Activated T-cell treated with anti-CD3 and anti-CD28 coated beads, Interleukin-2, amount 50 U/mL, for 1 hour (primary cell): ENCODE data around the gene KIAA0513.

Experiments
- DNase-seq: peaks from one replicate; pipeline ENCODE4 v3.0.0-alpha.2; 2020

Gene KIAA0513

DNA sequence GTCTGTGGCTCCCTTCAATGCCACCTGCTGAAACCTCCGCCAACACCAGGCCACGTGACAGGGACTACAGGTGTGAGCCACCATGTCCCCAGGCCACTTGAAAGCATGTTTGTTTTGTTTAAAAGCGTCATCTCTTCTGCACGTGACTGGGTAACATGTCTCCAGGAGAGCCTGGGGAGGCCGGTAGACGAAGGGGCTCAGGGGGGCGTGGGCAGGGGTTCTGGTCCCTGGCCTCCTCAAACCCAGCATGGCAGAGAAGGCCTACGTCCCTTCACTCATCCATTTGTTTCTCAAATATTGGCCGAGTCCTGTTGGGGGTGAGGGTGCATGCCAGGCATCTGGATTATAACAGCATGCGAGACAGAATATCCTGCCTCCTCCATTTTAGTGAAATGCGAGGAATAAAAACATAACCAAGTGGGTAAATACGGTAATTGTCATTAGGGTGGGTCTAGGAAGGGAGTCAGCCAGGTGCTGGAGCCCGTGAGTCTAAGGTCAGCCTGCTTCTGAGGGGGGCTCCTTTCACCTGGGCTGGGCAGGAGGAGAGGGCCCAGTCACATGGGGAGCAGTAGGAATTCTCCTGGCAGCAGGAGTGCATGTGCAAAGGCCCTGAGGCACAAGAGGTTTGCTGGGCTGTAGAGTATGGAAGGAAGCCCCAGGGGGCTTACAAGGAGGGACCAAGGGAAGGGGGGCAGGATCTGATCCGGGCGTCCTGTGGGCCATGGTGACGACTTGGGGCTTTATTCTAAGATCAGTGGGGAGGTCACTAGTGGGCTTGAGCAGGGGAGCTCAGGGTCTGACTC, 111.4 kb downstream of the KIAA0513 start:
- no peak for DNase-seq

DNA sequence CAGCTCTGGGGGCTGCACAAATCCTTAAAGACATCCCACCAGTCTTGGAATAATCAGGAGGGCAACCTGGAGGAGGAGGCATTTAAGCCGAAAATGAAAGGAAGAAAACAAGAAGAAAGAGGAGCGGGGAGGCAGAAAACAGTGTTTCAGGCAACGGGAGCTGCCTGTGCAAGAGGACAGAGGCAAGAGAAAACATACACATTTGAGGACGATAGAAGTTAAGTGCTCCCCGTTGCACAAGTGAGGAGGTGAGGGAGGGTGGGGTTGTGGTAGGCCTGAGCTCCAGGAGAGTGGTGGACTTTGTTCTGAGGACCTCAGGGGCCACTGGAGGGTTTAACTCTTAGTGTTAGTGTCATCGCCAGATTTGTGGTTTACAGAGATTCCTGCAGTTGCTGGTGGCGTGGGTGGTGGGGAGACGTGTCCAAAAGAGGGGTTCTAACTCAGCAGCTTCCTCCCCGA, 112.3 kb downstream of the KIAA0513 start:
- no peak for DNase-seq

DNA sequence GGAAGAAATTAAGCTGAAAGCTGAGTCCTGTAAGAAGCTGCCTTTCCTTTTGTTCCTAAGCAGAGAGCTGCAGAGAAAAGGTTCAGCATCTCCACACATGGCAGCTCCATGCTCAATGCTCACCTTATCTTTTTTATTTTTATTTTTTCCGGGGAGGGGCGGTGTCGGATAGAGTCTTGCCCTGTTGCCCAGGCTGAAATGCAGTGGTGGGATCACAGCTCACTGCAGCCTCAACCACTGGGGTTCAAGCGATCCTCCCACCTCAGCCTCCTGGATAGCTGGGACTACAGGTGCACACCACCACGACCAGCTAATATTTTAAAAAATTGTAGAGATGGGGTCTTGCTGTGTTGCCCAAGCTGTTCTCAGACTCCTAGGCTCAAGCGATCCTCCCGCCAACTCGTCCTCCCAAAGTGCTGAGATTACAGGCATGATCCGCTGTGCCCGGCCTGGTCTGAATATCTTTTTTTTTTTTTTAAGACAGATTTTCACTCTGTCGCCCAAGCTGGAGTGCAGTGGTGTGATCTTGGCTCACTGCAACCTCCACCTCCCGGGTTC, 112.9 kb downstream of the KIAA0513 start:
- DNase-seq, result no peak

DNA sequence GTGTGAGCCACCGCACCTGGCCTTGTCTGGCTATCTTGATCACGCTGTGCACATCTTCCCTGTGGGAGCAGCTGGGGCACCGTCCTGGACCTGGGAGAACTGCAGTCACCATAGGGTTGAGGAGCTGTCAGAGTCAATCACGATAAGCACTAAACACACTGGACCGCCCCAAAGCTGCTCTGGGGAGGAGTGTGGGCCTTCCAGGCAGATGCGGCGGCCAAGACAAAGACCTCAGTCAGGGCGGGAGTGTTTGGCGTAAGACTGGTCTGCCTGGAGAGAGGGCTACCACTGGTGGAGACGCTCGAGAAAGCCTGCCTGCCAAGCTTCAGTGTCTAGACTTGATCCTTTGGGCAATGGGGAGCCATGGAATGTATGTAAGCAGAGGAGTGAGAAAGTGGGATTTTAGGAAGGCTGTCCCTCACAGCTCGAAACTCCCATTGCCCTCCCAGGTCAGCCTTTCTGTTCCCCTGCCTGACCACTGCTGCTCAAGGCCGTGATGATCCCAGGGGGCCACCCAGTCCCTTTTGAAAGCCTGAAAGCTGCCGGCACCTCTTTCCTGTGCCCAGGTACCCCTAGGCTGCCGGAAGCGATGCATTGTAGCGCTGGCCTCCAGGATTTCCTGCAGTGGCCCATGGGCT, 114.0 kb downstream of the KIAA0513 start:
- DNase-seq, result no peak

DNA sequence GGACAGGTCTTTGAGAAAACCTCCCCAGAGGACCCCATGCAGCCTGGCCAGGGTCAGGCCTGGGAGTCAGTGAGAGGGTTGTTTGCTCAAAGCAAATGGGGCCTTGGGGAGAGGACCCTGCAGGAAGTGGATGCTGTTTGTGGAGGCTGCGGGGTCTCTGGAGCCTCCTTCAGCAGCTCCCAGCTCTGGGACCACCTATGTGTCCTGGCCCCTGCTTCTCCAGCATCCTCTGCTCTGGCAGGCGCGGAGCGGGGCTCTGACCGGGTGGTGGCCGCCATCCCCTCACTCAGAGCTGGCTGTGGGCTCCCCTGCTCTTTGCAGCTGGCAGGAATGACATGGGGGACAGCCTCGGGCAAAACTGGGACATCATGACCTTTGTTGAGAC, 114.5 kb downstream of the KIAA0513 start:
- no peak for DNase-seq

DNA sequence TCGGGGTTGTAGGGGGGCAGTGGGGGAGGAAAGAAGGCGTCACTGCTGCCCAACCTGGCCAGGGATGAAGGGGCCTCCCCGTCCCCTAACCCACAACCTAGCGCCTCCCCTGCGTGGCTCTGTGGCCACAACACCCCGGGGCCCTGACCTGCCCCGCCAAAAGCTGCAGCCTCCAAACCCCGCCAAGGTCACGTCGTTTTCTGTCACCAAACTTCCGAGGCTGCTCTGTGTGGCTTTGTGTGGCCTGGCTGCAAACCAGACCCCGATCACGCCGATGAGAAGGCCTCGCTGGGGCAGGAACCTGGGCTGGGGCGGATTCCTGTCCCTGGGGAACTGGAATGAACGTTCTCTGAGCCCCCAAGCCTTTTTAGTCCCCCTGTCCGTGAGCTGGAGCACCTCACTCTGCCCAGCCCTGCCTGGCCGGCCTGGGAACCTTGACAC, 115.2 kb downstream of the KIAA0513 start:
- no peak for DNase-seq
